Adipose tissue (tissue), 3 donors: ENCODE results near the gene LRRC56. TPM values are rescaled to one million over a fixed set of nuclear protein-coding genes. Genes with fewer than 3 reads are reported as not detected.

Source experiments
- H3K27ac ChIP-seq: one replicate; pipeline ENCODE4 v1.5.1; 2013; ENCODE audit warnings: low read depth, low read length
- WGBS, 3 donors: extraction: QIAGEN DNeasy Blood & Tissue Kit; methylation state at CpG; one replicate each; pipeline ENCODE4 v1.1.7; 2013; 5-methylcytosine and 5-hydroxymethylcytosine counted together
- polyA plus RNA-seq, 3 donors: library from polyadenylated mRNA; stranded (reverse); fragments of 200-250 nt; gene quantifications; one replicate each; pipeline ENCODE4 v1.2.3, GENCODE V29; 2013
- donor health status: healthy with polysubstance abuse.
- donor health status: Bipolar disorder and iron deficiency.
- donor health status: healthy.

Gene LRRC56
- polyA plus RNA-seq, 3 donors: 0.86 to 1.5 (median 1.4) TPM

DNA sequence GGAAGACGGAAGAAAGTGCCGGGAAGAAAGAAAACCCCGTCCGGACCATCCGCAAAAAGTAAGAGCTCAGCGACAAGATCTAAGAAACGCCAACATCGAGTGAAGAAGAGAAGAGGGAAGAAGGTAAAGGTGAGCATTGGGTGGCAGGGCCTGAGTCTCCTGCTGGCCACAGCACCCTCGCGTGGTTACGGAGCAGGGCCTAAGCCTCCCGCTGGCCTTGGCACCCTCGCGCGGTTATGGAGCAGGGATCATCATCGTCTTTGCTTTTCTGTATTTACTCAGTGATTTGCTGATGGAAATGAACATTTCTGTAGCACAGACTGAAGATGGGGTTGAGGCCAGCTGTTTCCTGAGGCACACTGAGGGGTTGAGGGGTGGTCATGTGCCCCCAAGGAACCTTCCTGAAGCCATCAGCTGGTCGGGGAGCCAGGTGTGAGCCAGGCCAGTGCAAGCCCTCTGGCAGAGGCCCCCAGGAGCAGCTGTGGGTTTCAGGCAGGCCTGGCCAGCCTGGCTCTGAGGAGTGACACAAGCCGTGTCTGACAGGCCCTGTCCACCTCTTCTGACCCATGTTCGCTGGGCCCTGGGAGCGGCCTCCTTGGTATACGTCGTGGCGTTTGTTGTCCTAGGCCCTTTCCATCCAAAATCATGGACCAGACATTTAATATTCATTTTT is 64.4 kb downstream of the LRRC56 start:
- no peak overlapping the region for H3K27ac ChIP-seq
- 92 to 94% (median 93%) methylated on average over 23 of the region's 23 CpGs for WGBS, 3 donors

- 92 to 96% (median 95%) methylated on average over 13 of the region's 13 CpGs for WGBS, 3 donors
- no peak overlapping the region for H3K27ac ChIP-seq
Observed at GRCh38 chr11:603154-603553, 65.8 kb downstream of the LRRC56 start.

Other genes starting within 250 kb of the LRRC56 start
- 100 to 1,000 TPM in 1 of 3 donors, 10 to 100 TPM in 2; 28.8 to 335 (median 51.2) TPM for gene PGGHG, start 248.4 kb upstream of the LRRC56 start, polyA plus RNA-seq
- gene IFITM5, start 238.0 kb upstream of the LRRC56 start, polyA plus RNA-seq: under 1 TPM in 1 of 3 donors, not detected in 2; 0.35 TPM
- gene IFITM2, start 229.7 kb upstream of the LRRC56 start, polyA plus RNA-seq: 1,000 to 10,000 TPM in 2 of 3 donors, 100 to 1,000 TPM in 1; 208 to 1,862 (median 1,191) TPM
- 100 to 1,000 TPM in 2 of 3 donors, 10 to 100 TPM in 1; 84.7 to 356 (median 325) TPM for gene IFITM1, start 223.5 kb upstream of the LRRC56 start, polyA plus RNA-seq
- 1,000 to 10,000 TPM in 2 of 3 donors, 100 to 1,000 TPM in 1; 569 to 2,459 (median 1,570) TPM for gene IFITM3, start 216.7 kb upstream of the LRRC56 start, polyA plus RNA-seq
- 1 to 10 TPM in 2 of 3 donors, under 1 TPM in 1; 0.99 to 3.8 (median 1.6) TPM for gene B4GALNT4, start 168.0 kb upstream of the LRRC56 start, polyA plus RNA-seq
- gene PKP3, start 143.3 kb upstream of the LRRC56 start, polyA plus RNA-seq: 10 to 100 TPM in 1 of 3 donors, 1 to 10 TPM in 2; 1.0 to 15.4 (median 3.4) TPM
- gene SIGIRR, start 122.5 kb upstream of the LRRC56 start, polyA plus RNA-seq: 10 to 100 TPM; 39.4 to 99.3 (median 49.2) TPM
- gene ANO9, start 95.5 kb upstream of the LRRC56 start, polyA plus RNA-seq: 10 to 100 TPM in 1 of 3 donors, 1 to 10 TPM in 1, under 1 TPM in 1; 0.45 to 14.3 (median 2.7) TPM
- gene PTDSS2, start 87.2 kb upstream of the LRRC56 start, polyA plus RNA-seq: 10 to 100 TPM; 18.1 to 23.4 (median 22.0) TPM
- 100 to 1,000 TPM in 2 of 3 donors, 10 to 100 TPM in 1; 93.4 to 217 (median 208) TPM for gene RNH1, start 30.3 kb upstream of the LRRC56 start, polyA plus RNA-seq
- 10 to 100 TPM; 34.1 to 76.3 (median 58.1) TPM for gene HRAS, start 2.0 kb upstream of the LRRC56 start, polyA plus RNA-seq
- 1 to 10 TPM; 1.2 to 5.2 (median 1.9) TPM for gene LMNTD2, start 23.2 kb downstream of the LRRC56 start, polyA plus RNA-seq
- gene RASSF7, start 23.4 kb downstream of the LRRC56 start, polyA plus RNA-seq: 10 to 100 TPM in 2 of 3 donors, 1 to 10 TPM in 1; 6.1 to 43.9 (median 11.4) TPM
- gene PHRF1, start 38.9 kb downstream of the LRRC56 start, polyA plus RNA-seq: 10 to 100 TPM in 2 of 3 donors, 1 to 10 TPM in 1; 8.9 to 19.8 (median 16.0) TPM
- 10 to 100 TPM; 20.7 to 49.3 (median 22.1) TPM for gene IRF7, start 78.4 kb downstream of the LRRC56 start, polyA plus RNA-seq
- under 1 TPM in 2 of 3 donors, not detected in 1; 0.39 to 0.74 TPM for gene CDHR5, start 87.4 kb downstream of the LRRC56 start, polyA plus RNA-seq
- not detected for gene SCT, start 89.7 kb downstream of the LRRC56 start, polyA plus RNA-seq
- gene DRD4, start 99.7 kb downstream of the LRRC56 start, polyA plus RNA-seq: under 1 TPM in 2 of 3 donors, not detected in 1; 0.16 to 0.18 TPM
- 10 to 100 TPM; 18.3 to 28.0 (median 18.8) TPM for gene DEAF1, start 157.7 kb downstream of the LRRC56 start, polyA plus RNA-seq
- 10 to 100 TPM; 18.6 to 27.0 (median 19.8) TPM for gene TMEM80, start 158.3 kb downstream of the LRRC56 start, polyA plus RNA-seq
- gene EPS8L2, start 168.7 kb downstream of the LRRC56 start, polyA plus RNA-seq: 10 to 100 TPM; 11.2 to 54.5 (median 29.2) TPM
- gene TALDO1, start 209.9 kb downstream of the LRRC56 start, polyA plus RNA-seq: 100 to 1,000 TPM in 2 of 3 donors, 10 to 100 TPM in 1; 99.7 to 306 (median 185) TPM
- gene GATD1, start 240.0 kb downstream of the LRRC56 start, polyA plus RNA-seq: 10 to 100 TPM; 15.4 to 33.4 (median 32.5) TPM